ENCODE results near the gene CNTROB. TPM values are rescaled to one million over a fixed set of nuclear protein-coding genes. Genes with fewer than 3 reads are reported as not detected.

The CNTROB gene
- polyA plus RNA-seq, 1 donor from 2014 or later, result 11.0 TPM

DNA sequence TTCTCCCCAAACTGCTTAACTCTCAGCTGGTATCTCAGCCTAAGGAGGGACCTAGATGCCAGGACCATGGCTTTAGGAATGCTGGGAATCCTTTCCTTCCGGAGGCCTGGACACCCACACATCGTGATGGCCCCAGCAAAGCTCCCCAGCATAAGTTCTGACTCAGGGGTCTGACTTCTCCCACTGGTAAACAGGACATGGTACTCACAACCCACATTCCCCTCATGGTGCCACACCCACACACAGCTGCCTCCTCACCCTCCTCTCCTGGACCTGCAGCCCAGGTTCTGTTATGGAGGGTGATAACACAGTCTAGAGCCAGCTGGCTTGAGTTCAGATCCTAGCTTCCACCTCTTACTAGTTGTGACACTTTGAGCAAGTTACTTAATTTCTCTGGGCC, 15.2 kb upstream of the CNTROB start:
- Mint-ChIP-seq H3K9me3 (no peaks in the 10 kb centered on the region), H3K27me3 (no peaks in the 10 kb centered on the region), H3K27ac (peak overlapping the region; percentile 61 to 95 (median 63)), H3K36me3 (no peaks in the 10 kb centered on the region), H3K4me3 (peak overlapping the region; percentile 86 to 92 (median 88)), H3K4me1 (peaks cover 19 to 24% (median 19%) of the 10 kb centered on the region in 3 donors)

DNA sequence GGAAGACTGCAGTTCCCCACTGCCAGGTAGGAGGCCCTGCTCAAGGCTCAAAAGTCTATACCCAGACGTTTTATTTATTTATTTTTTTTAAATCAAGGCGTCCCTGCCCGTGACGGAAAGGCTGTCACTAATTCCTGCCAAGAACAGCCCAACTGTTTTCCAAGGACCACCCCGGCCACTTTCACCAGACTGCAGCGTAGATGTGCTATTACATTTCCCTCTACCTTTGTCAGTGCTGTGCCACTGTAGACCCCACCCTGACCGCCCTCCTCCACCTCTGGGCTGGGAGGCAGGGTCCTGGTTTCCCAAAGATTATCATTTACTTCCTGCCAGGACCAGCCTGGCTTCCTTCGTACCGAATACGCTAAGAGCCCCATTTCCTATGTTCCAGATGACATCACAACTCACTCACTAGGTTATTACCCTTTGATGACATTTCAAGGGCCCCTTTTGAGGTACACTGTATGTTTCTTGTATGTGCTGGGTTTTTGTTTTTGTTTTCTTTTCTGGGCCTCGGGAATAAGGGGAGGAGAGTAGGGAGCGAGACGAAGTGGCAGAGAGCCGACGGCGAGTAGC, 9.6 kb upstream of the CNTROB start:
- Mint-ChIP-seq H3K9me3 (no peaks in the 10 kb centered on the region), H3K27me3 (no peaks in the 10 kb centered on the region), H3K36me3 (peaks cover 2% of the 10 kb centered on the region), H3K27ac (peak overlapping the region; percentile 23 to 76 (median 72)), H3K4me1 (peaks cover 6 to 19% (median 6%) of the 10 kb centered on the region in 3 donors), H3K4me3 (peak overlapping the region; percentile 68 to 97 (median 84))

DNA sequence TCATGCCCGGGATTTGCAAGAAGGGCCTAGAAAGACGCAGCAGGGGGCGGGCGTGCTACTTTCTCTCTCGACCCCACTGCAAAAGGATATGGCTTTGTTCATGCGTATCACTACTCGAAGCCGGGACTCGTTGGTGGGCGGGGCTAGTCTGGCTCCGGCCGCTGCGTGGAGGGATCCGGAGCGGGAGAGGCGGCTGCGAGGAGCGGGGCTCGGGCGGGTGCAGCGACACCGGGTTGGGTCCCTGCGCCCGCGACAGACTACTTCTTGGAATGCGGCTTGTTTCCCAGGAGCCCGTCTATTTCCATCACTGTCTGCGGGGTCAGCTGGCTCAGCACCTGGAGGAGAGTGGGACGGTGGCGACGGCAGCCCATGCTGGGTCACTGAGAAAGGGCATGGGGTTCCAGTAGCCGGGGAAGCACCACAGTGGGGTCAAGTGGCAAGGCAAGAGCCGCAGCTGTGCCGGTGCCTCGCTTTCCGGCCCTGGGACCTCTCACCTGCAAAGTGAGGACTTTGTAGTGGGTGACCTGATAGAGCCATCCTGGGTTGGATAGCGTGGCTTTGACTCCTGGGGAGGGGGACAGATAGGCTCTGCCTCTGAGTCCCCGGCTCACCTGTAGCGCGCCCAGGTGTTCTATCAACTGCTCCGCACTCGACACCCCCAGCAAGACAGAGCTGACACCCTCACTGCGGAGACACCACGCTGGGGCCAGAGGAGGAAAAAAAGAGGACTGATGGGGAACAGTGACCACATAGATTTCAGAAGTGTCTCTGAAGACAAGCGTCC, 9.0 kb upstream of the CNTROB start:
- Mint-ChIP-seq H3K27me3 (no peaks in the 10 kb centered on the region), H3K9me3 (no peaks in the 10 kb centered on the region), H3K4me1 (peaks cover 6 to 19% (median 7%) of the 10 kb centered on the region in 3 donors), H3K36me3 (peaks cover 4% of the 10 kb centered on the region), H3K27ac (peak overlapping the region; percentile 23 to 76 (median 72)), H3K4me3 (peak overlapping the region; percentile 68 to 97 (median 84))

DNA sequence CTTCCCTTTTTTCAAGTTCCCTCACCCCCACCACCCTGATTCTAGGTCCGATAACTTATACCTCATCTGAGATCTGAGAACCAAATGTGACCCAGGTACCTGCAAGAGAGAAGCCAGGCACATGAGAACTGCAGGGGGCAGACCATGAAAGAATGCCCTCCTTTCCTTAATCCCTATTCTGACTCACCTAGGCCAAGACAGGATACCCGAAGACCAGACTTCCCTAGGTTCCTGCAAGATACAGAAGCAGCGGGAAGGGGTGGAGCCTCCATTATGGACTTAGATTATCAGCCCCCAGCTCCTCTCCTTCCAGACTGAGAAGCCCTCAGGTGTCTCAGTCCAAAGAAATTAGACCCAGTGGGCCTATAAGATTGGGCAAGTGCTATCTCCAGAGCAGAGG, 4.4 kb upstream of the CNTROB start:
- no peaks in the 10 kb centered on the region for H3K27me3 Mint-ChIP-seq
- H3K4me1 Mint-ChIP-seq, result peaks cover 18 to 25% (median 21%) of the 10 kb centered on the region in 3 donors
- H3K36me3 Mint-ChIP-seq, result peaks cover 8% of the 10 kb centered on the region
- H3K4me3 Mint-ChIP-seq, result peak overlapping the region in 1 of 4 donors; percentile 51
- H3K9me3 Mint-ChIP-seq, result no peaks in the 10 kb centered on the region
- peak overlapping the region in 2 of 3 donors; percentile 18 to 64 for H3K27ac Mint-ChIP-seq

DNA sequence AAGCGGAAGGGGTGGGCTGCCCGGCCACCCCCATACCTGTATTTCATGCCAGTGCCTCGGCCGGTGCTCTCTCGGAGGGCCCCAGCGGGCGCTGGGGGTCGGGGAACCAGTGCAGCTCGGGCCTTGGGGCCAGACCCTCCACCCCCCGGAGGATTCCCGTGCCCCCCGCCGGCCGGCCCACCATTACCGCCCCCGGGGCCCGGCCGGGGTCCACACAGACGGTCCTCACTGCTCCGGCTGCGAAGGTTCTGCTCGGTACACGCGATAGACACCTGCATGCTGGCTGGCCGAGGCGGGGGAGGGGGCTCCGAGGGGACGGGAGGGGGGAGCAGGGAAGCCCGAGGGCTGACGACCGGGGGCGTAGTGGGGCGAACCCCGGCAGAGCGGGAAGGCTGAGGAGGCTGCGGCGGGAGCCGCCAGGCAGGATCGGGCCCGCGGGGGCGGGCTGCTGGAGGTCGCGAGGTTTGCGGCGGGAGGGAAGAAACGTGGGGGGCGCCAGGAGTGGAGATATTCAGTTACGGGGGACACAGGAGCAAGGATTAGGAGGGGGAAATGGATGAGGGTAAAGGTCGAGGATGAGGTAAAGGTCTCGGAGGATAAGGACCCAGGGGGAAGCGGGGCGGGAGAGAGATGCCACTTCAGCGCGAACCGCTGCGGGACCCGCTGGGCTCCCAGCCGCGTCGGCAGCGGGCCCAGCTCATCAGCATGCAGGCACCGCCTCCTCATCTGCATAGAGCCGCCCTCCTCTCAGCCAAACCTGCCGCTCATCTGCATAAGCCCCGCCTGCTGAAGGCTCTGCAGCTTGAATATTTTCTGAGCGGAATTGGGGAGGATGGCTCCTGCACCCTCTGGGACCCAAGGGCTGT, 2.6 kb upstream of the CNTROB start, which contains the start of gene KCNAB3:
TSS of gene KCNAB3 (minus strand) at position 699 of the 866 bp plus-strand sequence. CDS start at position 278, 421 bp downstream.
- Mint-ChIP-seq H3K9me3 (no peaks in the 10 kb centered on the region), H3K27ac (peak within 1 kb of the TSS; percentile 59 to 74 (median 71)), H3K36me3 (peaks cover 8% of the 10 kb centered on the region), H3K4me1 (peaks cover 27 to 35% (median 30%) of the 10 kb centered on the region in 3 donors), H3K4me3 (peak within 1 kb of the TSS; percentile 87 to 100 (median 98)), H3K27me3 (no peaks in the 10 kb centered on the region)

DNA sequence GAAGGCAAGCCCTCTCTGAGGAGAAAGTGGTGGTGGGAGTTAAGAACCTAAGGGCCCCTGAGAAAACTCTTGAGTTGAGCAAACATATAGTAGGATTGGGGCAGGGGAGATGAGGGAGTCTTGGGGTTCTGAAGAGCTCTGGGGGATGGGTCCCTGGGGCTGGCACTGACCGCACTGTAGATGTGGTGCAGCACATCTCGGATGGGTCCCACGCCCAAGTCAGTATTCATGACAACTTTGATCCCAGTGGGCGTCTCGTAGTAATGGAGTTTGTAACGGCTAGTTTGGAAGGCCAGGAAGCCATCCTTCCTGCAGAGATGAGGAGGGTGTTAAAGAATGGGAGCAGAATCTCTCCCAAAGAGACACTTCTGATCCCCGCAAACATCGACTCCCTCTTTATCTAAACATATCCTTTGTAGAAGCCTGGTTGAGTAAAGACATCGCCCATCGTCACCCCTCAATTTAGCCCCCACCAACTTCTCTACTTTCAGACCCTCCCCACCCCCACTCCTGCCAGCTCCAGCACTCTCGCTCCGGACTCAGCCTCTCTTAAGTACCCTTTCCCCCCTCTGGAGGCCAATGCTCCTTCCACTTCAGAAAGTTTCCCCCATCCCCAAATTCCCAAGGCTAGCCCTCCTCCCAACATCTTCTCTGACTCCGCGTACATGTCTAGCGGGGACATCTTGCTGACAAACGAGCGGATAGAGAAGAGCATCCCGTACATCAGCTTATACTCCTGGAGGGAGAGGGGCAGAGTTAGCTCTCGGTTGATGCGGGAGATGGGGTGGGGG, 970 bp upstream of the CNTROB start:
- peaks cover 27 to 37% (median 30%) of the 10 kb centered on the region in 3 donors for H3K4me1 Mint-ChIP-seq
- no peaks in the 10 kb centered on the region for H3K27me3 Mint-ChIP-seq
- H3K9me3 Mint-ChIP-seq, result no peaks in the 10 kb centered on the region
- H3K36me3 Mint-ChIP-seq, result peaks cover 7% of the 10 kb centered on the region
- peak overlapping the region; percentile 87 to 100 (median 98) for H3K4me3 Mint-ChIP-seq
- H3K27ac Mint-ChIP-seq, result peak overlapping the region in 2 of 3 donors; percentile 66 to 84

GRCh38 chr17:7932483-7932891, 481 bp downstream of the CNTROB start:
- Mint-ChIP-seq H3K4me3 (peak overlapping the region; percentile 87 to 100 (median 98)), H3K9me3 (no peaks in the 10 kb centered on the region), H3K27ac (peak overlapping the region; percentile 66 to 97 (median 84)), H3K36me3 (peaks cover 7% of the 10 kb centered on the region), H3K27me3 (no peaks in the 10 kb centered on the region), H3K4me1 (peaks cover 23 to 37% (median 27%) of the 10 kb centered on the region in 3 donors)

DNA sequence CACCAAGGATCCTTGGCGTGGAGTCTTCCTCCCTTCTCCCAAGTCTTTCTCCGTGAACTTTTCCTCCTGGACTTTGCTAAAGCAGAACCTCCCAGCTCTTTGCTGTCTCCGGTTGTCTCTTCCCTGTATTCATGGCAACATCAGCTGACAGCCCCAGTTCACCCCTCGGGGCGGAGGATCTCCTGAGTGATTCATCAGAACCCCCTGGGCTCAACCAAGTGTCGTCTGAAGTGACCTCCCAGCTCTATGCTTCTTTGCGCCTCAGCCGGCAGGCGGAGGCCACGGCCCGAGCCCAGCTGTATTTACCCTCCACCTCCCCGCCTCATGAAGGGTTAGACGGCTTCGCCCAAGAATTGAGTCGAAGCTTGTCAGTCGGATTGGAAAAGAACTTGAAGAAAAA, 943 bp downstream of the CNTROB start:
- Mint-ChIP-seq H3K27ac (peak overlapping the region; percentile 66 to 97 (median 84)), H3K4me3 (peak overlapping the region; percentile 87 to 100 (median 98))

GRCh38 chr17:7935859-7936258, 3.9 kb downstream of the CNTROB start:
- Mint-ChIP-seq H3K27ac (no peak overlapping the region), H3K9me3 (no peaks in the 10 kb centered on the region), H3K36me3 (peaks cover 4% of the 10 kb centered on the region), H3K27me3 (no peaks in the 10 kb centered on the region), H3K4me1 (peaks cover 18 to 28% (median 19%) of the 10 kb centered on the region in 3 donors), H3K4me3 (peak overlapping the region in 1 of 4 donors; percentile 71)

More for the DNA sequence above, 943 bp downstream of the CNTROB start:
- no peaks in the 10 kb centered on the region for H3K9me3 Mint-ChIP-seq
- peaks cover 23 to 37% (median 27%) of the 10 kb centered on the region in 3 donors for H3K4me1 Mint-ChIP-seq
- no peaks in the 10 kb centered on the region for H3K27me3 Mint-ChIP-seq
- peaks cover 7% of the 10 kb centered on the region for H3K36me3 Mint-ChIP-seq

DNA sequence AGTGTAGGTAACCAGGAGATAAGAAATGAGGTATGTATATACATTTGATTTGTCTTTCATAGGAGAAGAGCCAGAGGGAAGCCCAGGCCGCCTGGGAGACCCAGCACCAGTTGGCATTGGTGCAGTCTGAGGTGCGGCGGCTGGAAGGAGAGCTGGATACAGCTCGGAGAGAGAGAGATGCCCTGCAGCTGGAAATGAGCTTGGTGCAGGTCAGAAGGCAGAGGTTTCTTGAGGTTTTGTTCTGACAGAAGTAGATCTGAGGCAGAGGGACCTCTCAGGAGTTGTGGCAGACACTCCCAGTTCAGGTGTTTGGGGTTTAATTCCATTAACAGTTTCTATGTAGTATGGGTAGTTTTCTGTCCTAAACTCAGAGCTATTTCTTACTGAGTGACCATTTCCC, 8.0 kb downstream of the CNTROB start:
- H3K4me3 Mint-ChIP-seq, result peak overlapping the region in 1 of 4 donors; percentile 26
- H3K27ac Mint-ChIP-seq, result no peak overlapping the region
- peaks cover 0 to 3% (median 0%) of the 10 kb centered on the region in 3 donors for H3K4me1 Mint-ChIP-seq
- H3K9me3 Mint-ChIP-seq, result no peaks in the 10 kb centered on the region
- peaks cover 7% of the 10 kb centered on the region for H3K36me3 Mint-ChIP-seq
- H3K27me3 Mint-ChIP-seq, result no peaks in the 10 kb centered on the region

GRCh38 chr17:7940743-7941142, 8.7 kb downstream of the CNTROB start:
- Mint-ChIP-seq H3K4me1 (peaks cover 0 to 3% (median 0%) of the 10 kb centered on the region in 3 donors), H3K36me3 (peaks cover 7% of the 10 kb centered on the region), H3K27ac (no peak overlapping the region), H3K4me3 (no peak overlapping the region), H3K27me3 (no peaks in the 10 kb centered on the region), H3K9me3 (no peaks in the 10 kb centered on the region)

DNA sequence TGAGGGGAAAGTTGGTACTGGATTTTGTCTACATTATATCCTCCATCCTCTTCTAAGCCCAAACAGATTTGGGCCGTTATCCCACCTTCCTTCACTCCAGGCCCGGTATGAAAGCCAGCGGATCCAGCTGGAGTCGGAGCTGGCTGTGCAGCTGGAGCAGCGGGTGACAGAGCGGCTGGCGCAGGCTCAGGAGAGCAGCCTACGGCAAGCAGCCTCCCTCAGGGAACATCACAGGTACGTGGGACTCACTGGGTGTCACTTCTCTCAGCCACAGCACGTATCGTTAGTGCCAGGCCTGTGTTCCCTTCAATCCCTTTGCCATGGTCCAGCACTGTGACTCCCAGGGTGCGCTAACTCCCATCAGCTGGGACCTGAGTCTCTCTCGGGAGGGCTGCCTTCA, 11.3 kb downstream of the CNTROB start:
- H3K9me3 Mint-ChIP-seq, result no peaks in the 10 kb centered on the region
- no peaks in the 10 kb centered on the region for H3K27me3 Mint-ChIP-seq
- peaks cover 0 to 3% (median 0%) of the 10 kb centered on the region in 3 donors for H3K4me1 Mint-ChIP-seq
- no peak overlapping the region for H3K27ac Mint-ChIP-seq
- H3K4me3 Mint-ChIP-seq, result no peak overlapping the region
- peaks cover 7% of the 10 kb centered on the region for H3K36me3 Mint-ChIP-seq

DNA sequence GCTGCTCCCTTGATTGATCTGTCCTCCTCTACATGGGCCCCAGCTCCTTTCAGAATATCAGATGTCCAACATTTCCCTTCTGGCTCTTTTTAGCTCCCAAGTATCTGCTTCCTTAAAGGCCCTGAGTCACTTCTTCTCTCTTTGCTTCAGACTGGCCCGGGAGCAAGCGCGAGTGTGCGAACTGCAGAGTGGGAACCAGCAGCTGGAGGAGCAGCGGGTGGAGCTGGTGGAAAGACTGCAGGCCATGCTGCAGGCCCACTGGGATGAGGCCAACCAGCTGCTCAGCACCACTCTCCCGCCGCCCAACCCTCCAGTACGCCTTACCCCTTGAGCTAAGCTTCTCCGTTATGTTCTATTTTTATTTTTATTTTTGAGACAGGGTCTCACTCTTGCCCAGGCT, 12.3 kb downstream of the CNTROB start:
- Mint-ChIP-seq H3K4me1 (no peaks in the 10 kb centered on the region), H3K27ac (no peak overlapping the region), H3K9me3 (no peaks in the 10 kb centered on the region), H3K4me3 (no peak overlapping the region), H3K27me3 (no peaks in the 10 kb centered on the region), H3K36me3 (peaks cover 5% of the 10 kb centered on the region)

GRCh38 chr17:7945651-7946050, 13.6 kb downstream of the CNTROB start:
- Mint-ChIP-seq H3K9me3 (no peaks in the 10 kb centered on the region), H3K36me3 (peaks cover 11% of the 10 kb centered on the region), H3K27me3 (no peaks in the 10 kb centered on the region), H3K27ac (no peak overlapping the region), H3K4me3 (no peak overlapping the region), H3K4me1 (peaks cover 0 to 4% (median 0%) of the 10 kb centered on the region in 3 donors)

Data from IgD-negative memory B cell (primary cell).